ENCODE data around the gene VGLL4. TPM values are rescaled to one million over a fixed set of nuclear protein-coding genes. Genes with fewer than 3 reads are reported as not detected.
A peak's percentile ranks its signal among the peaks of the same experiment; 100 is the strongest.

VGLL4 gene
- total RNA-seq, 1 donor = 94.2 TPM

DNA sequence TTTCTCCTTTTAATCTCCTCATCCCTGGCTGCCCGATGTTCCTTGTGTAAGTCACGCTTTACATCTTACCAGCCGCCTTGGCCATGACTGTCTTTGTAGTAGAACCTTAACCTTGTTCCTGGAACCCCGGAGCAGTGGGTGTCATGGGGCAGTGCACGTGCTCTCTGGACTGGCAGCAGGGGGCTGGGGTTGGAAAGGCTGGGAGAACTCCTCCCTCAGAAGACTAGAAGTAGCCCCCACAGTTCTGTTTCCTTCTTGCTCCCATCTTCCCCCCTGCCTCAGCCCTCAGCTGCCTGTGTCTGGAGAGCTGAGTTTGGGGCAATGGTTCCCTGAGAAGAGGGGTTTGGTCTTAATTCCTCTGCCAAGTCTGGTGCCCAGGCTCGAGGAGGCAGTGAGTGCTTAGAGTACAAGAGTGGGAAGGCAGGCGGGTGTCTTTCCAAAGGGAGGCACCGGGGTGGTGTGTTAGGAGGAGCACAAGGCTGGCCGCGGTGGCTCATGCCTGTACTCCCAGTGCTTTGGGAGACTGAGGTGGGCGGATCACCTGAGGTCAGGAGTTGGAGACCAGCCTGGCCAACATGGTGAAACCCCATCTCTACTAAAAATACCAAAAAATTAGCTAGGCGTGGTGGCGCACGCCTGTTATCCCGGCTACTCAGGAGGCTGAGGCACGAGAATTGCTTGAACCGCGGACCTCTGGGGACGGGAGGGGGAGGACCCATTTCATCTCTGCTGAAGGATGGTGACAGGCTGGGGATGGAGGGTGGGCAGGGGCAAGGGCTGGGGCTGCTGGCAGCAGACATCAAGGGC, 100.4 kb downstream of the VGLL4 start:
- no peak for DNase-seq (ENCODE audit: low read depth)
- TF ChIP-seq, protein P1, sequence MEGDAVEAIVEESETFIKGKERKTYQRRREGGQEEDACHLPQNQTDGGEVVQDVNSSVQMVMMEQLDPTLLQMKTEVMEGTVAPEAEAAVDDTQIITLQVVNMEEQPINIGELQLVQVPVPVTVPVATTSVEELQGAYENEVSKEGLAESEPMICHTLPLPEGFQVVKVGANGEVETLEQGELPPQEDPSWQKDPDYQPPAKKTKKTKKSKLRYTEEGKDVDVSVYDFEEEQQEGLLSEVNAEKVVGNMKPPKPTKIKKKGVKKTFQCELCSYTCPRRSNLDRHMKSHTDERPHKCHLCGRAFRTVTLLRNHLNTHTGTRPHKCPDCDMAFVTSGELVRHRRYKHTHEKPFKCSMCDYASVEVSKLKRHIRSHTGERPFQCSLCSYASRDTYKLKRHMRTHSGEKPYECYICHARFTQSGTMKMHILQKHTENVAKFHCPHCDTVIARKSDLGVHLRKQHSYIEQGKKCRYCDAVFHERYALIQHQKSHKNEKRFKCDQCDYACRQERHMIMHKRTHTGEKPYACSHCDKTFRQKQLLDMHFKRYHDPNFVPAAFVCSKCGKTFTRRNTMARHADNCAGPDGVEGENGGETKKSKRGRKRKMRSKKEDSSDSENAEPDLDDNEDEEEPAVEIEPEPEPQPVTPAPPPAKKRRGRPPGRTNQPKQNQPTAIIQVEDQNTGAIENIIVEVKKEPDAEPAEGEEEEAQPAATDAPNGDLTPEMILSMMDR (IDR thresholded peaks at IDR 0.05; ENCODE audit: insufficient read depth, low read length) = no peak
- H3K4me3 ChIP-seq (ENCODE audit: low read depth, low read length) = no peak overlapping the region

DNA sequence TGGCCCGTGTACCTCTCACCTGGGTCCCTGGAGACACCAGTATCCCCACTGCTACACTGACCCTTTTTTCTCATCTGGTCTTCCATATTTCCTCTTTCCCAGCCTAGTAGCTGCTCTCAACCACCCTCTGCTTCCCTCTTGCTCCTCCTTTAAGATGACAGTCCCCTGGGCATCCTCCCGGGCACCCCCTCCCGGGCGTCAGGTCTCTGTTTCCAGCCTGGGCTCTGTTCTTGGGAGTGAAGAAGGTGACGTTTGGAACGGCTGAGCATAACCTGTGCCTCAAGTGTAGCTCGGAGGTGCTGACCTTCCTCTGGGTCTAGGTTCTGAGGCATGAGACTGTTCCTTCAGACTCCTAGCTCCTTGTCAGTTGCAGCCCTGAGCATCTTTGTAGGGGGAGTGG, 101.2 kb downstream of the VGLL4 start:
- DNase-seq (ENCODE audit: low read depth) = no peak

DNA sequence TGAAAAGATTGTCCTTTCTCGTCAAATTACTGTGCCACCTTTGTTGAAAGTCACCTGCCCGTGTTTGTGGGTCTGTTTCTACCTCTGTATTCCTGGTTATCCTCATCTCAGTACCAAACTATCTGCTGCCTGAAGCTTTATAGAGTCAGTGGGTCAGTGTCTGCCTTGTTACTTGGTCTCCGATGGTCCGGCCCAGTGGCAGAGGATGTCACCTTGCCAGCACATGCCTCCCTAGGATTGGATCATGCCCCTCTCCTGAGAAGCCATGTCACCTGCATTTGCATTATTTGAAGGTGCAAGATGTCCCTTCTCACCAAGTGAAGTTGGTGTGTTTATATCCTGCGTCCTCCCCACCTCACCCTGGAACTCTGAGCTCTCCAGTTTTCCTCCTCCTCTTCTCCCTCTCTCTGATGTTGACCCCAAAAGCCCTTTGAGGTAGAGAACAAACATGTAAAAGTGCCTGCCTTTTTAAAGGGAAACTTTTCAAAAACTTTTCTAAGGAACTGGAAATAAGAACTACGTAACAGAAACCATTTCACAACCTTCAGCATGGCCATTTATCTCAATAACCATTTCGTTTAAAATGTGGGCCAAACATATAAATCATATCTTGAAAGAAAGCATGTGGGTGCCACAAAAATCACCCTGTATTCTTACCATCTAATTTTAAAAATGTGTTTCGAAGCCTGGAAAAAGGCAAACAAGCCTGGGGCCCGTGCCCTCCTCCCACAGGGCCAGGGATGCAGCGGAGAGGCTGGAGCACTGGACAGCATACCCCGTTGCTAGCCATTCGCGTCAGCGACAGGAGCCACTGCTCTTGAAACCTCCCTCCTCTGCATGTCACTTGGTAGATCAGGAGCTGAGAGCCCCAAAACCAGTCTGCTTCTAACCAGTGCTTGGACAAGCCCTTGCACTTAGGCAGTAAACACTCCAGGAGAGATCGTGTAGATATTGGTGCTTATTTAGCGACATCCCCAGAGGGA, 102.1 kb downstream of the VGLL4 start:
- TF ChIP-seq, protein P1 (IDR thresholded peaks at IDR 0.05; ENCODE audit: insufficient read depth, low read length) = no peak
- peak; percentile 51 for DNase-seq (ENCODE audit: low read depth)
- H3K4me3 ChIP-seq (ENCODE audit: low read depth, low read length) = no peak overlapping the region

More for the DNA sequence above, 101.2 kb downstream of the VGLL4 start:
- no peak overlapping the region for H3K4me3 ChIP-seq (ENCODE audit: low read depth, low read length)
- TF ChIP-seq, protein P1 (IDR thresholded peaks at IDR 0.05; ENCODE audit: insufficient read depth, low read length) = no peak

DNA sequence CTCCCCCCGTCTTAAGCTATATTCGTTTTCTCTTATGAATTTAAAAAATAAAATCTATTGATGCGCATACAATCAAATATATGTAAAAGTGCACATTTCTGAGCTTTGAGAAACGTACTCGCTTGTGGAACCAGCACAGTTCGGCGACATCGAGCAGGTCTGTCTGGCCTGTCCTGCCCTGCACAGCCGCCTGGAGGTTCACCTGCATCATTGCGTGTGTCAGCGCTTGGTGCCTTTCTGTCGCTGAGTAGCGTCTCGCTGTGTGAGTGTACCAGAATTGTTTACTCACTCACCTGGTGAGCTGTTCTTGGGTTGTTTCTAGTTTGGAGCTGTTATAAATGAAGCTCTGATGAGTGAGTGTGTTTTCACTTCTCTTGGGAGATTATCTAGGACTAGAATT, 104.0 kb downstream of the VGLL4 start:
- TF ChIP-seq, protein P1 (IDR thresholded peaks at IDR 0.05; ENCODE audit: insufficient read depth, low read length) = no peak
- no peak for DNase-seq (ENCODE audit: low read depth)

DNA sequence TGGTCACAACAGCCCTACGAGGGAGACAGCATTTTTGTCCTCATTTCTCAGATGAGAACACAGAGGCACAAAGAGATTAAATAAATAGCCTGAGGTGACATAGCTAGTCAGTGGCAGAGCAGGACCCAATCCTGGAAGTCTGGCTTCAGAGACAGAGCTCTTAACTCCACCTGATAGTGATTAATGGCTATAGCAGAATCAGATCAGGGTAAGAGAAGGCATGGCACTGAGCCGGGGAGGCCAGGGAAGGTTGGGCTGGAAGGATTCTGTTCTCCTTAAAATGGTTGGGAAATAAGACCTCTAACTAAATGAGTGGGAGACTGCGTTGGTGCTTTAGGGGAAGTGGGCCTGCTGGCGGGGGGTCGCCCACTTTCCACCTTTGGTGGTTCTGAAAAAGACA, 104.5 kb downstream of the VGLL4 start:
- no peak for DNase-seq (ENCODE audit: low read depth)
- TF ChIP-seq, protein P1 (IDR thresholded peaks at IDR 0.05; ENCODE audit: insufficient read depth, low read length) = no peak
- H3K4me3 ChIP-seq (ENCODE audit: low read depth, low read length) = no peak overlapping the region

More for the DNA sequence above, 104.0 kb downstream of the VGLL4 start:
- no peak overlapping the region for H3K4me3 ChIP-seq (ENCODE audit: low read depth, low read length)

DNA sequence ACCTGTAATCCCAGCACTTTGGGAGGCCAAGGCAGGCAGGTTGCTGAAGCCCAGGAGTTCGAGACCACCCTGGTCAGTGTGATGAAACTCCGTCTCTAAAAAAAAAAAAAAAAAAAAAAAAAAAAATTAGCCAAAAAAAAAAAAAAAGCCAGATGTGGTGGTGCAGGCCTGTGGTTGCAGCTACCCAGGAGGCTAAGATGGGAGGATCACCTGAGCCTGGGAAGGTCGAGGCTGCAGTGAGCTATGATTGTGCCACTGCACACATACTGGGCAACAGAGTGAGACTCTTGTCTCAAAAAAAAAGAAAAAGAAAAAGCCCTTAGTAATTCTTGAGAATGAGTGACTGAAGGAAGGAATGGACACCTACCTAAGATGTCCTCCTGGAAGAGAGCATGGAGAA, 105.1 kb downstream of the VGLL4 start:
- TF ChIP-seq, protein P1 (IDR thresholded peaks at IDR 0.05; ENCODE audit: insufficient read depth, low read length) = no peak
- no peak for DNase-seq (ENCODE audit: low read depth)
- H3K4me3 ChIP-seq (ENCODE audit: low read depth, low read length) = no peak overlapping the region
